GM12873 (cell line): ENCODE results near the gene CA4.

Experiments
- TF ChIP-seq, protein P1 (sequence below): IDR thresholded peaks from 2 replicates; pipeline ENCODE4 v1.5.1; 2012; ENCODE audit warnings: low read depth, mild to moderate bottlenecking, moderate library complexity, low read length, control low read depth; ENCODE audit not compliant: insufficient read depth; ENCODE audit errors: missing control alignments

Gene CA4

GRCh38 chr17:60167065-60167741, 17.4 kb downstream of the CA4 start:
- TF ChIP-seq, protein P1, sequence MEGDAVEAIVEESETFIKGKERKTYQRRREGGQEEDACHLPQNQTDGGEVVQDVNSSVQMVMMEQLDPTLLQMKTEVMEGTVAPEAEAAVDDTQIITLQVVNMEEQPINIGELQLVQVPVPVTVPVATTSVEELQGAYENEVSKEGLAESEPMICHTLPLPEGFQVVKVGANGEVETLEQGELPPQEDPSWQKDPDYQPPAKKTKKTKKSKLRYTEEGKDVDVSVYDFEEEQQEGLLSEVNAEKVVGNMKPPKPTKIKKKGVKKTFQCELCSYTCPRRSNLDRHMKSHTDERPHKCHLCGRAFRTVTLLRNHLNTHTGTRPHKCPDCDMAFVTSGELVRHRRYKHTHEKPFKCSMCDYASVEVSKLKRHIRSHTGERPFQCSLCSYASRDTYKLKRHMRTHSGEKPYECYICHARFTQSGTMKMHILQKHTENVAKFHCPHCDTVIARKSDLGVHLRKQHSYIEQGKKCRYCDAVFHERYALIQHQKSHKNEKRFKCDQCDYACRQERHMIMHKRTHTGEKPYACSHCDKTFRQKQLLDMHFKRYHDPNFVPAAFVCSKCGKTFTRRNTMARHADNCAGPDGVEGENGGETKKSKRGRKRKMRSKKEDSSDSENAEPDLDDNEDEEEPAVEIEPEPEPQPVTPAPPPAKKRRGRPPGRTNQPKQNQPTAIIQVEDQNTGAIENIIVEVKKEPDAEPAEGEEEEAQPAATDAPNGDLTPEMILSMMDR = no peak

GRCh38 chr17:60168654-60169053, 18.9 kb downstream of the CA4 start:
- TF ChIP-seq, protein P1 = no peak

DNA sequence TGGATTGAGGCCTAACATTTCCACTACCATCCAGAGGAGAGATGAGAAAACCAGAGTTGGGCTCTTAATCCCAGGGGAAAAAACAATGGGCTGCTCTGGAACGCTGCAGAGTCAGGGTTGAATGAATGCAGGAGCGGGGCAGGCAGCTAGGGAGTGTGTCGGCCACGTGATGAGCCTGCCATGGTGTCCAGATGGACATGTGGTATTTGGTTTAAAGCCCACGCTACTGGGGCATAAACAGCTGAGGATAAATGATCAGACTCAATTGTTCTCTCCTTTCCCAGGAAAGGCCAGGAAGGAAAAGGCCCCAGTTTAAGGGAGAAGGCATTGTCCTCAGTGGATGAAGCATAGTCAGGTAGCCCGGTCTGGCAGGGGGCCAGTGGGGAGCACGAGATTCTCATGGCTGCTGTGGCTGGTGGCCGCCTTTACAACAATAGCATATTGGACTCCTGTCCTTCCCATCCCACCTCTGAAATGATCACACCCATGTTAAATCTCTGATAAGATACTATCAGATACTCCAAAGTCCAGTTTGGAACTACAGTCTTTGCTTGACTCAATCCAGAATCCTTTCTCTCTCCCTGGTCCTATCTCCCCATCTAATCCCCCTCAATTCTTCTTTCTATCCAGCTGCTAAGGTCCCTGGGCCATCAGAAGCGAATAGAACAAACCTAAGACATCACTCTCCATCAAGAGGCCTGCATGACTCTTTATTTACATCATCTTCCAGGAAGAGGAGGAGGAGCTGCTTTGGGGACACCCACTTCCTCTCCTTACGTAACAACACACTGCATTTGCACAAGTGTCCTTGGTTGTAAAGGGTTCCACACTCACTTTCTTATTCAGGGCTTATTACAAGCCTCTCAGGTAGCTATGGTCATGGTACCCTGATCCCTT, 20.4 kb downstream of the CA4 start:
- TF ChIP-seq, protein P1 = no peak

GRCh38 chr17:60170835-60171752, 21.3 kb downstream of the CA4 start:
- TF ChIP-seq, protein P1 = no peak

DNA sequence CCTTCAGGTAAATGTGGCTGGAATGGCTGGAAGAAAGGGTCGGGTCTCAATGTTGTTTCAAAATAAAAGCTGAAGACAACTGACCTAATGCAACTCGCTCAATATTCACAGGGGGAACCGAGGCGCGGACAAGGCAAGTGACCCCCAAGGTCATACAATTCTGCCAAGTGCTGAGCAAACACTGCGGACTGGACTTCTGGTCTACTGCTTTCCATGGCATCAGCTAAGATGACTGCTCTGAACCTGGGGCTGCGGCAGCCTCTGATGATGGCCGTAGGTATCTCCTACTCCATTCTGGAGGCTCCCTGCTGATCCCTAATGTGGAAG, 21.9 kb downstream of the CA4 start:
- TF ChIP-seq, protein P1 = no peak

GRCh38 chr17:60173304-60173819, 23.6 kb downstream of the CA4 start:
- TF ChIP-seq, protein P1 = no peak
